KMS-11 (cell line): ENCODE results near the gene ATXN10.

ENCODE experiments used
- H2AFZ ChIP-seq: fragments of 200-600 bp; sonication (generic); 2 replicates; pipeline ENCODE4 v1.6.1; 2016; ENCODE audit warnings: antibody characterized with exemption, mixed run types, low read depth
- H3K27ac ChIP-seq: fragments of 200-600 bp; sonication (generic); 2 replicates; pipeline ENCODE4 v1.6.1; 2016; ENCODE audit warnings: mild to moderate bottlenecking, mixed run types
- H3K27me3 ChIP-seq: fragments of 200-600 bp; sonication (generic); 2 replicates; pipeline ENCODE4 v1.6.1; 2017; ENCODE audit warnings: mild to moderate bottlenecking, low read depth, mixed run types, moderate library complexity; ENCODE audit not compliant: insufficient read depth
- H3K36me3 ChIP-seq: fragments of 200-600 bp; sonication (generic); 2 replicates; pipeline ENCODE4 v1.6.1; 2017; ENCODE audit warnings: mild to moderate bottlenecking, mixed run types; ENCODE audit not compliant: insufficient read depth
- H3K4me1 ChIP-seq: fragments of 200-600 bp; sonication (generic); 2 replicates; pipeline ENCODE4 v1.6.1; 2016; ENCODE audit warnings: mild to moderate bottlenecking, low read depth, mixed run types; ENCODE audit not compliant: poor library complexity, severe bottlenecking
- H3K4me2 ChIP-seq: fragments of 200-600 bp; sonication (generic); 2 replicates; pipeline ENCODE4 v1.7.0; 2016; ENCODE audit warnings: mild to moderate bottlenecking, mixed run types
- H3K4me3 ChIP-seq: fragments of 200-600 bp; sonication (generic); IDR thresholded peaks from 2 replicates; pipeline ENCODE4 v1.6.1; 2017; ENCODE audit warnings: low read depth, low read length, mixed read lengths; ENCODE audit not compliant: insufficient read depth
- H3K79me2 ChIP-seq: fragments of 200-600 bp; sonication (generic); 2 replicates; pipeline ENCODE4 v1.6.1; 2016; ENCODE audit warnings: low read depth, mixed run types; ENCODE audit not compliant: insufficient read depth
- H3K9ac ChIP-seq: fragments of 200-600 bp; sonication (generic); 2 replicates; pipeline ENCODE4 v1.6.1; 2016; ENCODE audit warnings: mild to moderate bottlenecking, mixed run types
- H4K20me1 ChIP-seq: fragments of 200-600 bp; sonication (generic); 2 replicates; pipeline ENCODE4 v1.6.1; 2016; ENCODE audit warnings: mild to moderate bottlenecking, mixed run types; ENCODE audit not compliant: insufficient read depth
- TF ChIP-seq, protein P1 (sequence below): fragments of 200-600 bp; sonication (generic); conservative IDR thresholded peaks from 2 replicates; pipeline ENCODE4 v1.6.1; 2017; ENCODE audit warnings: low read depth, mild to moderate bottlenecking, antibody characterized with exemption, low read length, moderate library complexity, mixed read lengths

Gene ATXN10

DNA sequence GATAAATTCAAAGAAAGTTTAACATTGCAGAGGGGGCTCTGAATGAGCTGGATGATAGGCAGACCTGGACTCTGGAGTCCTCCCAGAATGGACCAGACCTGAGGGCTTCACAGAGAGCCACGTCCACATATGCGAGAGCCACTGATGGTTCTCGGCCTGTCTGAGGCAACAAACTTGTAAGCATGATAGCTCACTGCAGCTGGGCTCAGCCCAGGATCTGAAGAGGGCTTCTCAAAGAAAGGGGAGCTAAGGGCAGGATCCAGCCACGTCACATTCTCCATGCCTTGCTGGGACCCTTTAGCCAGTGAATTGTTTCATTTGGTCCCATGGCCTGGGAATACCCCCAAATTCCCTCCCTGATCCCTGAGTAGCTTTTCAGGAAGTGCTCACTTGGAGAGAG, 98.9 kb downstream of the ATXN10 start:
- no peak overlapping the region for H3K4me2 ChIP-seq
- no peak overlapping the region for H3K4me3 ChIP-seq
- H3K27me3 ChIP-seq, result no peaks in the 10 kb centered on the region
- no peak overlapping the region for H2AFZ ChIP-seq
- H3K4me1 ChIP-seq, result peaks cover 16% of the 10 kb centered on the region
- no peaks in the 10 kb centered on the region for H4K20me1 ChIP-seq
- 0 out of 2 replicates have a peak, but pooled peaks cover 4% of the 10 kb centered on the region for H3K36me3 ChIP-seq
- H3K27ac ChIP-seq, result no peak overlapping the region
- TF ChIP-seq, protein P1, sequence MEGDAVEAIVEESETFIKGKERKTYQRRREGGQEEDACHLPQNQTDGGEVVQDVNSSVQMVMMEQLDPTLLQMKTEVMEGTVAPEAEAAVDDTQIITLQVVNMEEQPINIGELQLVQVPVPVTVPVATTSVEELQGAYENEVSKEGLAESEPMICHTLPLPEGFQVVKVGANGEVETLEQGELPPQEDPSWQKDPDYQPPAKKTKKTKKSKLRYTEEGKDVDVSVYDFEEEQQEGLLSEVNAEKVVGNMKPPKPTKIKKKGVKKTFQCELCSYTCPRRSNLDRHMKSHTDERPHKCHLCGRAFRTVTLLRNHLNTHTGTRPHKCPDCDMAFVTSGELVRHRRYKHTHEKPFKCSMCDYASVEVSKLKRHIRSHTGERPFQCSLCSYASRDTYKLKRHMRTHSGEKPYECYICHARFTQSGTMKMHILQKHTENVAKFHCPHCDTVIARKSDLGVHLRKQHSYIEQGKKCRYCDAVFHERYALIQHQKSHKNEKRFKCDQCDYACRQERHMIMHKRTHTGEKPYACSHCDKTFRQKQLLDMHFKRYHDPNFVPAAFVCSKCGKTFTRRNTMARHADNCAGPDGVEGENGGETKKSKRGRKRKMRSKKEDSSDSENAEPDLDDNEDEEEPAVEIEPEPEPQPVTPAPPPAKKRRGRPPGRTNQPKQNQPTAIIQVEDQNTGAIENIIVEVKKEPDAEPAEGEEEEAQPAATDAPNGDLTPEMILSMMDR, result no peak
- no peaks in the 10 kb centered on the region; the same call in 1 of the 2 replicates for H3K79me2 ChIP-seq
- H3K9ac ChIP-seq, result no peak overlapping the region

DNA sequence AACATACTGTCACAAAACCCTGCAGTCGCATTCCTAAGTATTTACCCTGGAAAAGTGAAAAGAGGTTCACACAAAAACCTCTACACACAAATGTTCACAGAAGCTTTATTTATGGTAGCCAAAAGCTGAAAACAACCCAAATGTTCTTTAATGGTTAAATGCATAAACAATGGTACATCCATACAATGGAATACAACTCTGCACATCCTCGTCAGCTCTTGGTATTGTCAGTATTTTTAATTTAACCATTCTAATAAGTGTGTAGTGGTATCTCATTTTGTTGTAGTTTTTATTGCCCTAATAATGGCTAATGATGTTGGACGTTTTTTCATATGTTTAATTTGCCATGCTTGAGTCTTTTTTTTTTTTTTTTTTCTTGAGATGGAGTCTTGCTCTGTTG, 99.4 kb downstream of the ATXN10 start:
- no peak overlapping the region for H3K4me3 ChIP-seq
- H3K36me3 ChIP-seq, result 0 out of 2 replicates have a peak, but pooled peaks cover 4% of the 10 kb centered on the region
- no peak overlapping the region for H3K27ac ChIP-seq
- no peaks in the 10 kb centered on the region for H3K27me3 ChIP-seq
- no peaks in the 10 kb centered on the region for H4K20me1 ChIP-seq
- TF ChIP-seq, protein P1, result no peak
- peaks cover 16% of the 10 kb centered on the region for H3K4me1 ChIP-seq
- no peak overlapping the region for H3K9ac ChIP-seq
- no peak overlapping the region for H3K4me2 ChIP-seq
- H3K79me2 ChIP-seq, result no peaks in the 10 kb centered on the region; the same call in 1 of the 2 replicates
- H2AFZ ChIP-seq, result no peak overlapping the region

DNA sequence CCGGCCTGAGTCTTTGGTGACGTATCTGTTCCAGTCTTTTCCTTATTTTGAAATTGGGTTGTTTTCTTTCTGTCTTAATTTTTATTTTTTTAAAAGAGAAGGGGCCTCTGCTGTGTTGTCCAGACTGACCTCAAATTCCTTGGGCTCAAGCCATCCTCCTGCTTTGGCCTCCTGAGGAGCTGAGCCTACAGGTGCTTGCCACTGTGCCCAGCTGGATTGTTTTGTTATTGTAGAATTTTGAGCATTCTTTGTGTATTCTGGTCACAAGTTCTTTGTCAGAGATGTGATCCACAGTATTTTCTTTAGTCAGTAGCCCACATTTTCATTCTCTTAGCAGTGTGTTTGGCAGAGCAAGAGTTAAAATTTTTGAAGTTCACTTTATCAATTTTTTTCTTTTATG, 100.1 kb downstream of the ATXN10 start:
- Histone ChIP-seq H3K4me2 (no peak overlapping the region), H3K4me3 (no peak overlapping the region), H3K27ac (no peak overlapping the region), H2AFZ (no peak overlapping the region), H4K20me1 (no peaks in the 10 kb centered on the region), H3K4me1 (peaks cover 16% of the 10 kb centered on the region), H3K9ac (no peak overlapping the region), H3K27me3 (no peaks in the 10 kb centered on the region), H3K79me2 (no peaks in the 10 kb centered on the region; the same call in 1 of the 2 replicates), H3K36me3 (0 out of 2 replicates have a peak, but pooled peaks cover 4% of the 10 kb centered on the region)
- TF ChIP-seq, protein P1, result no peak

DNA sequence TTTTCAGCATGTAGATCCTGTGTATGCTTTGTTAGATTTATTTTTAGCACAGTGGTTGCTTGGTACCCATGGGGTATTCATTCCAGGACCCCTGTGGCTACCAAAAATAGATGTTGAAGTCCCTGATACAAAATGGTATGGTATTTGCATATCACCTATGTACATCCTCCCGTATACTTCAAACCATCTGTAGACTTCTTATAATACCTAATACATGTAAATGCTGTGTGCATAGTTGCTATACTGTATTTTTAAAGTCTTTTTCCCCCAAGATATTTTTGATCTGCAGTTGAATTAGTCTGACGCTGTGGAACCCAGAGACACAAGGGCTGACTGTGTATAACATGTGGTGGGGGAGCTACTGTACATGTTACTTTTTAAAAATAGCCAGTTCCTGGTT, 101.1 kb downstream of the ATXN10 start:
- H3K79me2 ChIP-seq, result no peaks in the 10 kb centered on the region; the same call in 1 of the 2 replicates
- H3K9ac ChIP-seq, result no peak overlapping the region
- no peak overlapping the region for H2AFZ ChIP-seq
- no peak overlapping the region for H3K4me2 ChIP-seq
- 0 out of 2 replicates have a peak, but pooled peaks cover 4% of the 10 kb centered on the region for H3K36me3 ChIP-seq
- TF ChIP-seq, protein P1, result no peak
- H3K4me3 ChIP-seq, result no peak overlapping the region
- H3K27me3 ChIP-seq, result no peaks in the 10 kb centered on the region
- H3K27ac ChIP-seq, result no peak overlapping the region
- H3K4me1 ChIP-seq, result peaks cover 16% of the 10 kb centered on the region
- H4K20me1 ChIP-seq, result no peaks in the 10 kb centered on the region
